ENCODE measurements around the gene DUSP12. TPM values are rescaled to one million over a fixed set of nuclear protein-coding genes. Genes with fewer than 3 reads are reported as not detected.
A peak's percentile ranks its signal among the peaks of the same experiment; 100 is the strongest.
"Not testable (repeated sequence)": the region's sequence is repeated elsewhere in the genome, so short reads cannot be mapped to it uniquely, and the experiment has no call there.

Gene DUSP12
- total RNA-seq, 2 donors from 2014 or later: 10.5 to 17.7 TPM

- H3K9ac ChIP-seq (ENCODE audit: low read depth in 2 of 2, low read length in 2 of 2): no peak overlapping the region
- DNase-seq: no peak
- H3K4me1 ChIP-seq: no peaks in the 10 kb centered on the region
- no peak for TF ChIP-seq CTCF (IDR thresholded peaks at IDR 0.05)
- intact Hi-C loops (cut with DNase I): no loop called here
- no peak overlapping the region for H3K4me3 ChIP-seq
- no peaks in the 10 kb centered on the region for H3K9me3 ChIP-seq
- H3K27ac ChIP-seq: no peak overlapping the region
- H3K36me3 ChIP-seq: peaks cover 6% of the 10 kb centered on the region
- H3K27me3 ChIP-seq: no peaks in the 10 kb centered on the region
These were observed 1.8 kb upstream of the DUSP12 start for GRCh38 chr1:161747801-161748200.

- no peak overlapping the region for H3K4me3 ChIP-seq
- no peaks in the 10 kb centered on the region for H3K27me3 ChIP-seq
- no peaks in the 10 kb centered on the region for H3K36me3 ChIP-seq
- no peak overlapping the region for H3K9ac ChIP-seq (ENCODE audit: low read depth in 2 of 2, low read length in 2 of 2)
- intact Hi-C loops (cut with DNase I): no loop called here
- TF ChIP-seq CTCF (IDR thresholded peaks at IDR 0.05): peak; percentile 52
- no peaks in the 10 kb centered on the region for H3K4me1 ChIP-seq
- no peak overlapping the region for H3K27ac ChIP-seq
- H3K9me3 ChIP-seq: no peaks in the 10 kb centered on the region
- peak; percentile 36 for DNase-seq
These were observed 14.0 kb downstream of the DUSP12 start for GRCh38 chr1:161763522-161764098.

GRCh38 chr1:161766102-161766981 lies 16.8 kb downstream of the DUSP12 start, which contains the start of gene ATF6:
ATF6 (plus strand) TSS chr1:161766320; CDS start chr1:161766361, 41 bp downstream.
- peak; percentile 90 for DNase-seq
- Histone ChIP-seq H3K4me1 (no peaks in the 10 kb centered on the region), H3K27me3 (no peaks in the 10 kb centered on the region), H3K9me3 (no peaks in the 10 kb centered on the region), H3K36me3 (no peaks in the 10 kb centered on the region), H3K27ac (peak within 1 kb of the TSS; percentile 64), H3K9ac (ENCODE audit: low read depth in 2 of 2, low read length in 2 of 2) (peak within 1 kb of the TSS; percentile 77 to 88), H3K4me3 (peak within 1 kb of the TSS; percentile 75)
- intact Hi-C loops (cut with DNase I): no loop called here
- no peak for TF ChIP-seq CTCF (IDR thresholded peaks at IDR 0.05)

GRCh38 chr1:161768461-161768860 lies 18.9 kb downstream of the DUSP12 start:
- Histone ChIP-seq H3K4me1 (no peaks in the 10 kb centered on the region), H3K9me3 (no peaks in the 10 kb centered on the region), H3K4me3 (no peak overlapping the region), H3K36me3 (no peaks in the 10 kb centered on the region), H3K27me3 (no peaks in the 10 kb centered on the region), H3K27ac (no peak overlapping the region), H3K9ac (ENCODE audit: low read depth in 2 of 2, low read length in 2 of 2) (no peak overlapping the region)
- TF ChIP-seq CTCF (IDR thresholded peaks at IDR 0.05): no peak
- DNase-seq: no peak
- intact Hi-C loops (cut with DNase I): no loop called here

GRCh38 chr1:161768986-161769672 lies 19.5 kb downstream of the DUSP12 start:
- Histone ChIP-seq H3K9ac (ENCODE audit: low read depth in 2 of 2, low read length in 2 of 2) (no peak overlapping the region), H3K27ac (no peak overlapping the region), H3K27me3 (no peaks in the 10 kb centered on the region), H3K4me1 (no peaks in the 10 kb centered on the region), H3K36me3 (no peaks in the 10 kb centered on the region), H3K4me3 (no peak overlapping the region), H3K9me3 (no peaks in the 10 kb centered on the region)
- intact Hi-C loops (cut with DNase I): no loop called here
- TF ChIP-seq CTCF (IDR thresholded peaks at IDR 0.05): no peak
- no peak for DNase-seq

- intact Hi-C loops (cut with DNase I); H3K27me3 ChIP-seq; DNase-seq; H3K27ac ChIP-seq; H3K9ac ChIP-seq (ENCODE audit: low read depth in 2 of 2, low read length in 2 of 2); H3K9me3 ChIP-seq; H3K4me3 ChIP-seq; H3K4me1 ChIP-seq; H3K36me3 ChIP-seq: not testable (repeated sequence)
These were observed 20.1 kb downstream of the DUSP12 start for GRCh38 chr1:161769673-161770045.
